Activated T-cell treated with anti-CD3 and anti-CD28 coated beads, Interleukin-2, amount 50 U/mL, for 4 hours (primary cell): ENCODE results near the gene MEX3D. TPM values are rescaled to one million over a fixed set of nuclear protein-coding genes. Genes with fewer than 3 reads are reported as not detected.

Source experiments
- ATAC-seq, 2 donors: fragments of 200-7000 bp; cut with Tn5 transposase; one replicate each; pipeline ENCODE4 v1.10.0; 2021
- DNase-seq: peaks from one replicate; pipeline ENCODE4 v3.0.0-alpha.2; 2020
- H3K27me3 Mint-ChIP-seq: one replicate; pipeline ENCODE4 v1.8.0; 2021; ENCODE audit warnings: low read depth, mixed read lengths
- H3K36me3 Mint-ChIP-seq: one replicate; pipeline ENCODE4 v1.8.0; 2022; ENCODE audit warnings: mixed read lengths; ENCODE audit not compliant: insufficient read depth
- H3K4me1 Mint-ChIP-seq: one replicate; pipeline ENCODE4 v1.8.0; 2021; ENCODE audit warnings: low read depth, mixed read lengths
- H3K4me3 Mint-ChIP-seq: one replicate; pipeline ENCODE4 v1.8.0; 2021; ENCODE audit warnings: mild to moderate bottlenecking, moderate library complexity, mixed read lengths
- H3K9me3 Mint-ChIP-seq: one replicate; pipeline ENCODE4 v1.8.0; 2021; ENCODE audit warnings: mixed read lengths
- total RNA-seq, 3 donors: library from RNA; stranded (reverse); gene quantifications; one replicate each; pipeline ENCODE4 v1.2.1, GENCODE V29; 2021

Gene MEX3D
- total RNA-seq, 3 donors from 2014 or later = 12.5 to 17.0 (median 12.6) TPM

DNA sequence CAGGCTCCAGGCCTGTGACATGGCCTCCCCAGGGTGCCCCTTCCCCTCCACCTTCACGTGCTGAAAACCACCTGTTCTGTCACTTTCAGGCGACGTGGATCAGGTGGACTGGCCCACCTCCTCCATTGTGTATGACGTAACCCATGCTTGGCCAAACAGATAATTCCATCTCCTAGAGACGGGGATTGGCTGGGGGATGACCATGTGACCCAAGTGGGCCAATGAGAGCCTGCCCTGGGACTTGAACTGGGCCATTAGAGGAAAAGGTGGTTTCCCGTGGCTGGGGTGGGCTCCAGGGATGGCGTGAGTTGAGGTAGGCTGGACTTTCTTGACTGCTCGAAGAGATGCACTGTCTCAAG is 51.8 kb downstream of the MEX3D start:
- no peak for ATAC-seq

DNA sequence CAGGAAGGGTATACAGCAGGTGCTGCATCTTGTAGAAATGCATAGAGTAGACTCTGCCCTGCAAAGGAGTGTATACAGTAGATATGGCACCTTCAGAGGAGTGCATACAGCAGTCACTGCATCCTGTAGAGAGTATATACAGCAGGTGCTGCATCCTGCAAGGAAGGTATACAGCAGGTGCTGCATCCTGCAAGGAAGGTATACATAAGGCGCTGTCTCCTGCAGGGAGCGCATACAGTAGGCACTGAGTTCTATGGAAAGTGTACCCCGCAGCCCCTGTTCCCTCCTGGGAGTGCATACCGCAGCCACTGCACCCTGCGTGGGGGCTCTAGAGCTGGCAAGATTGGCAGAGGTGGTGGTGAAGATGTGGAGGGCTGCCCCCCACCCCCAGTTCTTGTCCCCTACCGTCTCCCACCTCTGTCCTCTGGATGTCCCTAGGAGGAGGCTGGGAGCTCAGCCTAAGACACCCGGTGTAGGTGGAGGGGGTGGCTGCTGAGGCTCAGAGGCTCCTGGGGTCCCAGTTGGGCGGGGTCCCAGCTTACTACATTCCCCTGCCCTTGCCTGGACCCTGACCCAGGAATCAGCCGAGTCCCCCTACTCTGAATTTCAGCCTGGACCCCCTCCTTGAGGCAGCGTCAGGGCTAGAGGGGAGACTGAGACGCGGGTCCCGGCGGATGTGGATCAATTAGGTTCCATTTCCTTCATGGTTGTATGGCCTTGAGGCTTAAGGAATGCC is 53.0 kb downstream of the MEX3D start:
- H3K27me3 Mint-ChIP-seq = peaks cover 10% of the 10 kb centered on the region
- no peak for DNase-seq
- ATAC-seq = no peak
- no peaks in the 10 kb centered on the region for H3K36me3 Mint-ChIP-seq
- H3K4me3 Mint-ChIP-seq = no peak overlapping the region
- no peaks in the 10 kb centered on the region for H3K9me3 Mint-ChIP-seq
- peaks cover 3% of the 10 kb centered on the region for H3K4me1 Mint-ChIP-seq

More for the DNA sequence above, 51.8 kb downstream of the MEX3D start:
- Mint-ChIP-seq H3K4me1 (no peaks in the 10 kb centered on the region), H3K4me3 (no peak overlapping the region), H3K27me3 (peaks cover 11% of the 10 kb centered on the region), H3K9me3 (no peaks in the 10 kb centered on the region), H3K36me3 (no peaks in the 10 kb centered on the region)
- no peak for DNase-seq

GRCh38 chr19:1514295-1514661 is 53.8 kb downstream of the MEX3D start:
- H3K9me3 Mint-ChIP-seq = no peaks in the 10 kb centered on the region
- DNase-seq (no peak), ATAC-seq (no peak)
- H3K36me3 Mint-ChIP-seq = no peaks in the 10 kb centered on the region
- H3K27me3 Mint-ChIP-seq = peaks cover 10% of the 10 kb centered on the region
- peaks cover 5% of the 10 kb centered on the region for H3K4me1 Mint-ChIP-seq
- H3K4me3 Mint-ChIP-seq = peak overlapping the region; percentile 6

DNA sequence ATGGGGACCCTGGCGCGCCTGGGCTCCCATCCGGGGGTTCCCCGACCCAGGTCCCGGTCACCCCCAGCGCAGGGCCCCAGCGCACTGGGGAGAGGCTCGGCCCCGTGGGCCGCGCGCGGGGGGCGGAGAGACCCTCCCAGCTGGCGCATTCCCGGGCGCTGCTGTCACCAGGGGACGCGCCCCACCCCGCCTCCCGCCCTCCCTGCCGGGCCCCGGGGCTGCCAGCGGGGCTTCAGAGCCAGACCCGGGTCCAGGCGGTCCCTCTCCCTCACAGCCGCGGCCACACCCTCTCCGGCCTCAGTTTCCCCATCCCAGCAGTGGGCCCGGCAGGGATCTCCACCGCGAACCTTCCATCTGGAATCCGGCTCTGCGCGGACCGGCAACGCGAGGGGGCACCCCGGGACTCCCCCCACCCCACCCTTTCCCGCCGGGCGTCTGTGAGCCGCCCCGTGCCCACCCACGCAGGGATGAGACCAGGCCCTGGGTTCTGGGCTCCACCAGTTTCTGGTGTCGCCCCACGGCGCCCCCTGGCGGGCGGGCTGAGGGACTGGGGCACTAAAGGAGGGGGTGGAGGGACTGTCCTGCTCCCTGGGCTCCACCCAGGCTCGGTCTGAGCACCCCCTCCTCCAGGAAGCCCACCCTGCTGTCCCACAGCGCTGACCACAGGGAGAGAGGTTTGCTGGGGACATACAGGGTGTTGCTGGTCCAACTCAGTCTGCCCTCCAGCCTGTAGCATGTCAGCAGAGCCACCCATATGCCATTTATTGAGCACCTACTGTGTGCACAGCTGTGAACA is 54.4 kb downstream of the MEX3D start:
- ATAC-seq = peak; percentile 49 to 51
- Mint-ChIP-seq H3K4me3 (peak overlapping the region; percentile 6), H3K9me3 (no peaks in the 10 kb centered on the region), H3K27me3 (peaks cover 10% of the 10 kb centered on the region), H3K4me1 (peaks cover 6% of the 10 kb centered on the region), H3K36me3 (no peaks in the 10 kb centered on the region)
- DNase-seq = peak; percentile 65

DNA sequence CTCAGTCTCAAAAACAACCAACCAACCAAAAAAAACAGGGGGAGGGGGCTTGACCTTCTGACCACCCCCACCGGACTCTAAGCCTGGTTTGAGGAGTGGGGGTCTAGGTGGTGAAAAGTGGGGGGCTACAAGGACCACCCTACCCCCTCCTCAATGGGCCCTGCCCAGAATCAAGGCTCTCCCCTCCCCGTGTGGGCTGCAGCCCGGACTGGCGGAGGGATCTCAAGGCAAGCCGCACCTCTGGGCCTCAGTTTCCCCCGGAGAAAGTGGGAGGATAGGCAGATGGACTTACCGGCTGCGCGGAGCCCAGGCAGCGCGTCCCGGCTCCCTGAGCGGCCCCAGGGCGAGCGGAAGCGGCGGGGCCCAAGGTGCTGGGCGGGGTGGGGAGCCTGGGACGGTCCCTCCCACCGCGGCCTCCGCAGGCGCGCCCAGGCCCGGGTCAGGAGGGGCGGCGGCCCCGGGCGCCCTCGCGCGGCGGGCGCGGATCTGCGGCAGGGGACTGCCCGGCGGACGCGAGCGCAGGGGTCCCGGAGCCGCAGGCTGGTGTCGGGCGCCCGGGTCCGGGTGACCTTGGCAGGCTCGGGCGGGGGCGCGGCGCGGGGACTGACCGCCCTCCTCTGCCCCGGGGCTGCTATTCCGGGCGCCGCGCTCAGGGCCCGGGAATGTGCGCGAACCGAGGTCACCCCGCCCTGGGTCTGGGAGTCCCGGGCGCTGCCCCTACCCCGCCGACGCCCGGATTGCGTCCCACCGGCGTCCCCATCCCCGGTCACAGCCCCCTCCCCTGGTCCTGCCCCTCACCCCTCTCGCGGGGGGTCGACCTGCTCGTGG is 55.2 kb downstream of the MEX3D start, which contains the start of gene ADAMTSL5:
Gene ADAMTSL5 (minus strand): TSS at position 349 of the 828 bp plus-strand sequence. CDS start 2,076 bp downstream, outside the sequence.
- Mint-ChIP-seq H3K36me3 (no peaks in the 10 kb centered on the region), H3K4me1 (peaks cover 8% of the 10 kb centered on the region), H3K27me3 (peaks cover 8% of the 10 kb centered on the region), H3K4me3 (peak within 1 kb of the TSS; percentile 70), H3K9me3 (no peaks in the 10 kb centered on the region)
- DNase-seq = peak; percentile 51
- ATAC-seq = peak; percentile 85

GRCh38 chr19:1511318-1512317 is 56.5 kb downstream of the MEX3D start:
- Mint-ChIP-seq H3K27me3 (peaks cover 8% of the 10 kb centered on the region), H3K9me3 (no peaks in the 10 kb centered on the region), H3K36me3 (no peaks in the 10 kb centered on the region), H3K4me1 (peaks cover 15% of the 10 kb centered on the region), H3K4me3 (peak overlapping the region; percentile 70)
- no peak for ATAC-seq
- DNase-seq = no peak

DNA sequence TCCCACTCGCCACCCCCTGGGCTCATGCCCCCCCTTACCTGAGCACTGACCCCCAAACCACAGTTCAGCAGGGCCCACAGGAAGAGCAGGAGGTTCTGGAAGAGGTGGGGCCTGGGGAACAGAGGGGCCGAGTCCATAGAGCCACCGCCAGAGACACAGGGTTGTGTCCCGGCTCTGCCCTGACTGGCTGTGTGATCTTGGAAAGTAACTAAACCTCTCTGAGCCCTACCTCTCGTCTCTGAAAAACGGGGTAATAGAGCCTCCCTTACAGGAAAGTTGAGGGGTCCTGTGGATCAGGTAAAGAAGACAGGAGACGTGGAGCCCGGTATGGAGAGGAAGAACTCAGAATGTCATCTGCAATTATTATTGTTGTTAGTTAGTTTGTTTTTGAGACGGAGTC is 57.3 kb downstream of the MEX3D start:
- Mint-ChIP-seq H3K36me3 (no peaks in the 10 kb centered on the region), H3K4me1 (peaks cover 15% of the 10 kb centered on the region), H3K27me3 (peaks cover 5% of the 10 kb centered on the region), H3K4me3 (no peak overlapping the region), H3K9me3 (no peaks in the 10 kb centered on the region)
- ATAC-seq (no peak), DNase-seq (no peak)

- Mint-ChIP-seq H3K4me1 (peaks cover 15% of the 10 kb centered on the region), H3K27me3 (peaks cover 5% of the 10 kb centered on the region), H3K4me3 (no peak overlapping the region), H3K9me3 (no peaks in the 10 kb centered on the region), H3K36me3 (no peaks in the 10 kb centered on the region)
- ATAC-seq = no peak
- no peak for DNase-seq
These were observed 57.7 kb downstream of the MEX3D start for GRCh38 chr19:1510442-1510806.

- Mint-ChIP-seq H3K4me3 (no peak overlapping the region), H3K4me1 (peaks cover 15% of the 10 kb centered on the region), H3K27me3 (peaks cover 5% of the 10 kb centered on the region), H3K9me3 (no peaks in the 10 kb centered on the region), H3K36me3 (no peaks in the 10 kb centered on the region)
- DNase-seq = no peak
- no peak for ATAC-seq
These were observed 58.3 kb downstream of the MEX3D start for GRCh38 chr19:1509602-1510441.

DNA sequence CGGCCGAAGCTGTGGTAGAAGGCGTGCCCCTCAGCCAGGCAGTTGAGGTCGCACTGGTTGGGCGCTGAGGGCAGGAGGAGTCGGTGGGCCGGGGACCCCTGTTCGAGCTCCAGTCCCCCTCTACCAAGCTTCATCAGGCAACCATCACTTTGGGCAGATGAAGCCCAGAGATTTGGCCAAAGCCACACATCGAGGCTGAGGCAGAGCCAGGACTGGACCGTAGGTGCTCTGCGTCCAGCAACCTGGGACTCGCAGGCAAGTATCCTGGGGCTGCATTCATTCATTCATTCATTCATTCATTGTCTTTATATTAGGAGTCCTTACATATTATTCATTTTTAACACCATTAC is 59.6 kb downstream of the MEX3D start:
- no peak overlapping the region for H3K4me3 Mint-ChIP-seq

GRCh38 chr19:1507763-1508506 is 60.2 kb downstream of the MEX3D start:
- ATAC-seq = peak; percentile 92
- Mint-ChIP-seq H3K27me3 (peaks cover 6% of the 10 kb centered on the region), H3K4me1 (peaks cover 15% of the 10 kb centered on the region), H3K4me3 (peak overlapping the region; percentile 84), H3K36me3 (no peaks in the 10 kb centered on the region), H3K9me3 (no peaks in the 10 kb centered on the region)
- DNase-seq = peak; percentile 89

More for the DNA sequence above, 59.6 kb downstream of the MEX3D start:
- Mint-ChIP-seq H3K36me3 (no peaks in the 10 kb centered on the region), H3K9me3 (no peaks in the 10 kb centered on the region), H3K4me1 (peaks cover 15% of the 10 kb centered on the region), H3K27me3 (peaks cover 6% of the 10 kb centered on the region)
- ATAC-seq (no peak), DNase-seq (no peak)

DNA sequence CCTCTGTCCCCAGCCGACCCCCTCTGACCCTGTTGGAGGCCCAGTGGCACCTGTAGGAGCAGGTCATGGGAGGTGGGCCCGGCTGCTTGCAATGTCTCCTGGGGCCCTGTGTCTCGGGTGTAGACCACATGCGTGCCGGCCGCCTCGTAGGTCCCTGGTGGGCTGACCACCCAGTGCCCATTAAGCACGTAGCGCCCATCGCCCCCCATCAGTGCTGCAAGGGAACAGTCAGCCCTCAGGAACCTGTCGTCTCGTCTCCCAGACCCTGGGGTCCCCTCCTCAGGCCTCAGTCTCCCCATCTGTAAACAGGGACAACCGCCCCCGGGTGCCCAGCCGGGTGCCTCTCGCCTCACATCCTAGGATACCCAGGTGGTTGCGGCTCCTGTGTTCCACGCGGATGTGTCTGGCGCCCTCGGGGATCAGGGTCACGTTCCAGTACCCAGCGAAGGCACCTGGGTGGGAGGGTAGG is 60.9 kb downstream of the MEX3D start:
- DNase-seq (no peak), ATAC-seq (no peak)
- Mint-ChIP-seq H3K4me1 (peaks cover 15% of the 10 kb centered on the region), H3K9me3 (no peaks in the 10 kb centered on the region), H3K36me3 (no peaks in the 10 kb centered on the region), H3K4me3 (no peak overlapping the region), H3K27me3 (peaks cover 6% of the 10 kb centered on the region)
